Fibroblast of gingiva (primary cell): Measurements from ENCODE around the gene EFNB1.

Source experiments
- DNase-seq: peaks from one replicate; pipeline ENCODE4 v3.0.0-alpha.2; 2011; ENCODE audit warnings: low read depth

EFNB1 gene

DNA sequence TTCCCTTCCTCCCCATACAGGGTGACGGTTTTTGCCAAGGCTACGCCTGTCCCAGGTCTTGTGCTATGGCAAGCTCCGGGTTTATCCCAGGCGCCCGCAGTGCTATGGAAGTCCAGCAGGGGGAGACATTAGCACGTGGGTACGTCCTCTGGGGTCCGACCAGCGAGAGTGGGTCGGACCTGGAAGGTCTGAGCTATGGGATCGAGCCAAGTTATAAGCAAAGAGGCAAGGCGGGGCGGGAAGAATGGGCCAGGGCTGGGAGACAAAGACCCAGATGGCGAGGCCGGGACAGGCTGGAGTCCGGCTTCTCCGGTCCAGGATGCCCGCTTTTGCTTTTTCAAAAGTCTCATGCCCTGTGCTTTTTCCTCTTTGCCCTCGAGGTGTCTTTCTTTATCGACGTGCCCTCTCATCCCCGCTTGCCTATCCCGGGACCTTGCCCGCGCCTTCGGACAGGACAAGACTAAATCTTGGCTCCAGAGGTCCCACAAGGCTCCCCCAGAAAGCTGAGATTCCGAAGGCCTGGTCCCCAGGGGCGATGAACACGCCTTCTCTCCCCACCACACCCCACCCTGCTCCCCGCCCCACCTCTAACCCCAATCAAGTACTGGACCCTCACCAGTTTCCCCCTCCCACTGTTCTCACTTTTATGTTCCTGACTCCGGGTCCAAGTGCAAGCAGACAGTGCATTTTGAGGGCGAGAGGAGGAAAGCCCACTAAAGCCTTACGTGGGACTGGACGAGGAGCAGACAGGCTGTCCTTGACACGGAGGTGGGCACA is 785 bp upstream of the EFNB1 start:
- peak; percentile 61 for DNase-seq

DNA sequence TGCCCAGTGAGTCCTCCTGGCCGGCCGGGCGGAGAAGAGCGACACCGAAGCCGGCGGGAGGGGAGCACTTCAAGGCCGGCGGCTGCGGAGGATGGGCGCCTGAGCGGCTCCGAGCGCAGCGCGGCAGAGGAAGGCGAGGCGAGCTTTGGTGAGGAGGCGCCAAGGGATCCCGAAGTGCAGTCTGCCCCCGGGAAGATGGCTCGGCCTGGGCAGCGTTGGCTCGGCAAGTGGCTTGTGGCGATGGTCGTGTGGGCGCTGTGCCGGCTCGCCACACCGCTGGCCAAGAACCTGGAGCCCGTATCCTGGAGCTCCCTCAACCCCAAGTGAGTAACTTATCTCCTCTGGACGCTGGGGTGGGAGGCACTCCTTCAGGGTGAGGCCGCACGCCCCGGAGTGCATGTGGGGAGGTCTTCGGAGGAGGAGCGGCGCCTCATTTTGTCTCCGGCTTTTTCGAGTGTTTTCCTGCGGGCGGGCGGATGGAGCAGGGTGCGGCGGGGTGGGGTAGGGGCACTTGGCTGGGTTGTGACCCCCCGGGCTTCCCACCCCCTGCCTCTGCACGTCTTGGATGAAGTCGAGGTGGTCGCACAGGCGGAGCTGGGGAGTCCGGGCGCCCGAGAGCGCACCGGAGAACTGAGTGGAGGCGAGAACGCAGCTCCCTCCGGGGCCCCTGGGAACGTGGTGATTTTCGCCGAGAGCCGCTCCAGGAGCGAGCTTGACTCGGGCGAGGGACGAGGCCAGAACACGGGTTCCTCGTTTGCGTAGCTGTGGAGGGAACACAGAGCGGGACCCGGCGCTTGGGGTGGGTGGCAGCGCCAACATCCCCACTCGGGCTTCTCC is 979 bp downstream of the EFNB1 start:
- DNase-seq, result peak; percentile 41

DNA sequence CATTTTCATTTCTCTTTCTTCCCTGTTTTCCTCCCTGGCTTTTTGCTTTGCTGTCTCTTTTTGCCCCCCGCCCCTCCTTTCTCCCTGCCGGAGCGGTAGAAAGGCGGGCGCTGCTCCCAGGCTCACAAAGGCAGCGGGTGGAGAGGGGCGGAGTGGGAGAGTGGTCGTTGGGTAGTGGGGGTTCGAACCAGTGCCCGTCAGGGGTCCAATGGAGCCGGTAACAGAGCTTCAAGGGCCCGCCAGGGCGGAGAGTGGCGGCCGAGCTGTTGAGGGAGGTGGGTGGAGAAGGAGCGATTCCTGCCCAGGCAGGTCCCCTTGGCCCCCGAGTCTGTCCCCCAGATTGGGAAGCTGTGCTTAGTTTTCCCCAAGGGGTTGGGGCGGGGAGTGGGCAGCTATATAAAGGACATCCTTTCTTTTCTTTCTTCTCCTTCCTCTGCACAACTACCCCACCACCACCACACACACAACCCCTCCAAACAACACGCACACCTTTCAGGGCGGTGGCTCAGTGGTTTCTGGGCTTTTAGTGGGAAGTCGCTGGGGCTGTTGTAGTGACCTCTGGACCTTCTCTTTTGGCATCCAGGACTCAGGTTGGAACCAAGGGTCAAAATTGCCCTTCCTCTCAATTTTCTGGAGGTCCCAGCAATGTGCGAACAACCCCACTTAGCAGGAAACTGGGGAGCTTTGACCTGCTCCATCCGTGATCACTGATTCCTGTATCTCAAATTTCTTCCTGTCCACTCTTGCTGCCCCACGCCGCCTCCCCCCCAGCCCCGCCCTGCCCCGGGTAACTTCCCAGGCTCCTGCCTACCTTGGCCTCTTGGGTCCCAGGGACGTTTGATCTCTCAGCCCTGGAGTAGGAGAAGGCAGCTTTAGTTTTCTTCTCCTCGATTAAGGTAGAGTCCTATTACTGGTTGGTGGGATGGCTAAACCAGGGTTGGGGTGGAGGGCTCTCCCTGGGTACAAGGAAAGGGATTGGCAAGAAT is 1.9 kb downstream of the EFNB1 start:
- DNase-seq, result no peak

DNA sequence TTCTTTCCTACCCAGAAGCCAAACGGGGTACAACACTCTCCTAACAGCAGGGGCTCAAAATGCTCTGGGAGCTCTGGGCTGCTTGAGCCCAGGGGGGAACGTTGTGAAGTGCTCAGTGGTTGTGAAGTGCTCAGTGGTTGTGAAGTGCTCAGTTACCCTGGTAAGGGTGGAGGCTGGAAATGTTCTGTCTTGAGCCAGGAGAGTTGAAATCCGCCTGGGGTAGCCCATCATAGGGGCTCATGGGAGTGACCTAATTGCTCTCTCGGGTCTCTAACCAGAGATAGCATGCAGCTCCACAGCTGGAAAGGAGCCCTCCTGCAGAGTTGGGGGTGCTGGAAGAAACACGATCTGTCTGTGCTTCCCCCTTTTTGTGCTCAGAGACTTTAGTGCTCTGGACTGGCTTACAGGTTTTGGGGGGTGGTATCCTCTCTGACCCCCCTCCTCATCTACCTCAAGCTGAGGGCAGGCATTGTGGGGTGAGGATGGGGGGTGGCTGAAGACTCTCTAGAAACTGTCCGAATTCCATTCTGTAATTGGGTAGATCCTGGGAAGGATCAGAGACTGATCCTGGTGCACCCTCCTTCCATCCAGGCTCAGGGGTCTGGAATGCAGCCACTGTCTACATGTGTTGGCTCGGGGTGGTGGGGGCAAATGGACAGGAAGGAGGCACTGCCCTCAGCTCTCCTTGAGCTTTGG is 2.7 kb downstream of the EFNB1 start:
- DNase-seq, result no peak

DNA sequence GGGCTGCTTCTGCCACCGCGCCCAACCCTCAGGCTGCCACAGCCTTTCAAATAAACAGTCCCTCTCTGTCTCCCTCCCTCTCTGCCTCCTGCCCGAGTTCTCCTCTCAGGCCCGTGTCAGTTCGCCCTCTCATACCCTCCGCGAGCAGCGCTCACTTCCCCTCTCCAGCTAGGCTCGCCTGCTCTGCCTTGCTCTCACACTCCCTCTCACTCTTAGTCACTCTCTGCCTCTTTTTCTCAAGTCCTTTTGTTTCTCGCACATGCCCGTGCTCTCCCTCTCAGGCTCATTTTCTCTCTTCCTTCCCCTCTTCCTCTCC is 3.2 kb downstream of the EFNB1 start:
- DNase-seq, result peak; percentile 73

DNA sequence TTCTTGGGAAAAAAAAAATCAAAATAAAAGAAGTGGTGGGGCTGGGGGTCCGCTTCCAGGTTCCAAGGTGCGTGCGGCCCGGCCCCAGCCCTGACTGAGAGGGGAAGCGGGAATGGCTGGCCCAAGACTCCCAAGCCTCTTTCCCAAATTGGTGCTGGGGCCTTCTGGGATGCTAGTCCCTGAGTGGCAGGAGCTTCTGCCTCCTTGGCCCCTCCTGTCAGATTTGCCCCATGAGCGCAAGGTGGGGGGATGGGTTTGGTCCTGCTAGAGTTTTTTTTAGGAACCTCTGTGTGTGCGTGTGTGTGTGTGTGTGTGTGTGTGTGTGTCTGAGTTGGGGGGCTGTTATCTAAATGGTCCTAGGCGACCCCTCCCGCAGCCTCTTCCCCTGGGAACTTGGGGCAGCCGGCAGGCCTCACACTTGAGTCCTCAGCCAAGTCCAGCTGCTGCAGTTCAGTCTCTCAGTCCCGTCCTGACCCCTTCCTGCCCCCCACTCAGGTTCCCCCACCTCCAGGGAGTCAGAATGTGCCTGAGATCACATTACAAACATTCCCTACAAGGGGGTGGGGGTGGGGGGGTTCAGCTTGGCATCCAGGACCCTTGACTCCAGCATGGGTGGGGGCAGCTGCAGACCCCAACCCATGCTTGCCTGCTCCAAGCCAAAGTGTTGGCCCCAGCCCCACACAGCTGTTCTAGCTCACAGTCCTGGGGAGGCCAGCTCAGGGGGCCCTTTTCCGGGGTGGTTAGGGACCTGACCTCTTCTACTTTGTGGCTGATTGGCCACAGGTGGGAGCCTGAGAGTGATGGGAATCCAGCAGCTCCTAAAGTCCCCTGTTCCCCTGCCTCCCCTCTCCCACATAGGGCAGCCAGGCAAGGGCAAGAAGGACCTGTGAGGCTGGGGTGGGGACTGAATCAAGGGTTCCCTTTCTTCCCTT is 4.0 kb downstream of the EFNB1 start:
- DNase-seq, result no peak

DNA sequence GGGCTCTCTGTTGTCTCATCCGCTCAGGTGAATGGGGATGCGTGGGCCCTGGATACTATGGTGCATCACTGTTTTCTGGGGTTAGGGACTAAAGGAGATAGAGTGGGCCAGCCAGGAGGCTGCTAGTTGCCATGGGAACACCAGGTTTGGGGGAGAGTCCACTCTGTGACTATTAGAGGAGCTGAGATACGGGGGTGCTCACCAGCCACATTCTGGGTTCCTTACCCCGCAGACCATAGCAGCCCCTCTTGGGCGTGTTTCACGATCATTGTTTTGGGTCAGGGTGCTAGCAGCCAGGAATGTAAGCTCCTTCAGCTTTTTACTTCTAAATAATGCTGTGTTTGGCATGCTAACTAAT is 4.6 kb downstream of the EFNB1 start:
- no peak for DNase-seq

DNA sequence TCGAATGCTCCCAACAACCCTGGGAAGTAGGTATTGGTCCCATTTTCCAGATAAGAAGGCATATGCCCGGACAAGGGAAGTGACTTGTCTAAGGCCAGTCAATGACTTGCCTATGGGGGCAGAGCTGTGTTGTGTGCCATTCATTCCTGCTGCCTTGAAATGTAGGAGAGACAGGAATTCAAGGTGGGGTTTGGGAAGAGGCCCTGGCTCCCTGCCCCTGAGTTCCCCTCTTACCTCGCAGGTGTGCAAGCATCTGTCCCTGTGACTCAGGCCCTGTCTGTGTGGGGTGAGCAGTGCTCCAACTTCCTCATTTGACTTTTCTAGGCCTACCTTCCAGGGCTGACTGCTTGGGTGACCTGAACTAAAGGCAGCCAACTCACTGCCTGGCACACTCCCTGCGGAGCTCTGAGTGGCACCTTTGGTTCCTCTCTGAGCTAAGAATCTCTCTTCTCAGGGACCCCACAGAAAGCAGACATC is 5.1 kb downstream of the EFNB1 start:
- no peak for DNase-seq

DNA sequence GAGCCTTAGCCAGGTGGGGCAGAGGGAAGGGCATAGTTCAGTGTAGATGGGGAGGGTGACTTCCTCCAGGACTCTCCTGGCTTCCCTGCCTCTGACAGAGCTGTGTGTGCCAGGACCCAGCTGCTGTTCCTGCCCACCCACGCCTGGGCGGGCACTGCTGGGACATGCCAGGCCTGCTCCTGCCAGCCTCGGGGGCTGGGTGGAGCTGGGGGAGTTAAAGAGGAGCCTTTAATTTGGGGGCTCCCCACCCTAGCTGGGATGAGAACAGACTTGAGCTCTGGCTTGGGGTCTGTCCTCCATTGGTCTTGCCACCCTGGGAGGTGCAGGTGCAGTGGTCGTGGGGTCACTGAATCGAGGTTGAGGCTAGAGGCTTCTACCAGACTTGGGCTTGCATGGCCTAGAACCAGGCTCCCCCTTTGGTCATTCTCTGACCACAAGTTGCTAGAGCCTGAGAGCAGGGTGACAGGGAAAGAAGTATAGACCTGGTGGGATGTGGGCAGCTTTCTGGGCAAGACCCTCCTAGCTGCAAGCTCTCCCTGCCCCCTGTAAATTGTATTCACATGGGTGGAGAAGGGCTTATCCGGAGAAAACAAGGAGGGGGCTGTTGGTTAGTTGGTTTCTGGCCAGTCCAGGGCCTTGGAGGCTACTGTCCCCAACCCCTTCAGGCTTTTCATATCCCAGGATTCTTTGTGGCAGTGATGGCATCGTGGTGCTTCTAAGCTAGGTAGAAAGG is 5.7 kb downstream of the EFNB1 start:
- DNase-seq, result no peak

DNA sequence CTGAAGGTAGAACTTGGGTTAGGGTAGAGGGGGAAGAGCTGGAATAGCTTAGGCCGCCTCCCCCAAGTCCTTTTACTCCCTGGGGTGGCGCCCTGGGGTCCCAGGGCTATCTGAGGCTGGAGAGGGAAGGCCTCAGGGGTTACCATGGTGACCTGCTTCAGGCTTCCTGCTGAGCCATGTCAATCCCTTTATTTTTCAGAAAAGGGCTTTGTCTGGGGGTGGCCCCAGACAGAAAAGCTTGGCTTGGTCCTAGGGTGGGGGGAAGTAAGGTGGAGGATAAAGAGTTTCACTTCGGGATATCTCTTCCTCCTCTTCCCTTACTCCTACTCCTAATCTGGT is 6.3 kb downstream of the EFNB1 start:
- no peak for DNase-seq

DNA sequence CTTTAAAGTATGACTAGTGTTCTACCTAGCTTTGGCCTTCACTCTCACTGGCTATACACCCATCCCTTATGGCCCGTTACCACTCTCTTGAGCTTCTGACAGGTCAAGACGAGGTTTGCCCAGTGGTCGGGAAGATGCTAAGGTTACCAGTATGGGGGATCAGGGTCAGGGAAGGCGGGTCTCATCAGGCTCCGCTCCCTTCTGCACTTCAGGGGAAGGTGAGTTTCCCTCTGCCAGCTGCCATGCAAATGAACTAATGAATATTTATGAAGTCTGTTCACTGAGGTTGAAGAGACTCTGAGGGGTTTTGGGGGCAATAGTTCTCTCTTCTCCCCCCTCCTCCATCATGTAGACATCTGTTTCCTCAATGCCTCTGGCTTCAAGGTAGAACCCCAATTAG is 6.6 kb downstream of the EFNB1 start:
- no peak for DNase-seq

DNA sequence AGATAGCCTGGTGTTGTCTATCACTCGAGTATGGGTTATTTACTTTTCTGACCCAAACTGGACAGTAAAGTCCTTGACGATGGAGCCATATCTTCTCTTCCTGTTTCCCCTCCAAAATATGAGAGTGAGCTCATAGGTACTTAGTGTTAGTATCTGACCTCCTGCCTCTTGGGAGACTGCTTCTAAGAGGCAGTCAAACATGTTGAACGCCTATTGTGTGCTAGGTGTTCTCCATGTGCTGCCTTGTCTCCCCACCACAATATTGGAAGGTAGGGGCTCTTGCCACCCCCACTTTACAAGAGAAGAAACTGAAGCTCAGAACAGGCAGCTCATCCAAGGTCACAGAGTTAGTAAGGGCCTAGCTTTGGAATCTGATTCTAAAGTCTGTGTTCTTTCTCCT is 8.3 kb downstream of the EFNB1 start:
- DNase-seq, result no peak

DNA sequence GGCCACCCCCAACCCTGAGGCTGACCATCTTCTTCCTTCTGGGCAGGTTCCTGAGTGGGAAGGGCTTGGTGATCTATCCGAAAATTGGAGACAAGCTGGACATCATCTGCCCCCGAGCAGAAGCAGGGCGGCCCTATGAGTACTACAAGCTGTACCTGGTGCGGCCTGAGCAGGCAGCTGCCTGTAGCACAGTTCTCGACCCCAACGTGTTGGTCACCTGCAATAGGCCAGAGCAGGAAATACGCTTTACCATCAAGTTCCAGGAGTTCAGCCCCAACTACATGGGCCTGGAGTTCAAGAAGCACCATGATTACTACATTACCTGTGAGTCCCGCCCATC is 9.7 kb downstream of the EFNB1 start:
- DNase-seq, result no peak

DNA sequence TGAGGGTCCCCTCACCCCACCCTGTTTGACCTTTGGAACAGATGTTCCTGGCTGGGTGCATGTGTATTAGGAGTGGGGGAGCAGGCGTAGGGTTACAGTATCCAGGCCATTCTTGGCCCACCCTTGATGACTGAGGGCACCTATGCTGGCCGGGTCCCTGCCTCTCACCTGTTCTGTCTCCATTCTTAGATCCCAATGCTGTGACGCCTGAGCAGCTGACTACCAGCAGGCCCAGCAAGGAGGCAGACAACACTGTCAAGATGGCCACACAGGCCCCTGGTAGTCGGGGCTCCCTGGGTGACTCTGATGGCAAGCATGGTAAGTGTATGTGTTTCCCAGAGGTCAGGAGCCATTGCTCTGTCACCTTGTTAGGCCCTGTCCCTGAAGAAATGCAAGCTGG is 10.9 kb downstream of the EFNB1 start:
- no peak for DNase-seq

DNA sequence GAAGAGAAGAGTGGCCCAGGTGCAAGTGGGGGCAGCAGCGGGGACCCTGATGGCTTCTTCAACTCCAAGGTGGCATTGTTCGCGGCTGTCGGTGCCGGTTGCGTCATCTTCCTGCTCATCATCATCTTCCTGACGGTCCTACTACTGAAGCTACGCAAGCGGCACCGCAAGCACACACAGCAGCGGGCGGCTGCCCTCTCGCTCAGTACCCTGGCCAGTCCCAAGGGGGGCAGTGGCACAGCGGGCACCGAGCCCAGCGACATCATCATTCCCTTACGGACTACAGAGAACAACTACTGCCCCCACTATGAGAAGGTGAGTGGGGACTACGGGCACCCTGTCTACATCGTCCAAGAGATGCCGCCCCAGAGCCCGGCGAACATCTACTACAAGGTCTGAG is 11.4 kb downstream of the EFNB1 start:
- no peak for DNase-seq

DNA sequence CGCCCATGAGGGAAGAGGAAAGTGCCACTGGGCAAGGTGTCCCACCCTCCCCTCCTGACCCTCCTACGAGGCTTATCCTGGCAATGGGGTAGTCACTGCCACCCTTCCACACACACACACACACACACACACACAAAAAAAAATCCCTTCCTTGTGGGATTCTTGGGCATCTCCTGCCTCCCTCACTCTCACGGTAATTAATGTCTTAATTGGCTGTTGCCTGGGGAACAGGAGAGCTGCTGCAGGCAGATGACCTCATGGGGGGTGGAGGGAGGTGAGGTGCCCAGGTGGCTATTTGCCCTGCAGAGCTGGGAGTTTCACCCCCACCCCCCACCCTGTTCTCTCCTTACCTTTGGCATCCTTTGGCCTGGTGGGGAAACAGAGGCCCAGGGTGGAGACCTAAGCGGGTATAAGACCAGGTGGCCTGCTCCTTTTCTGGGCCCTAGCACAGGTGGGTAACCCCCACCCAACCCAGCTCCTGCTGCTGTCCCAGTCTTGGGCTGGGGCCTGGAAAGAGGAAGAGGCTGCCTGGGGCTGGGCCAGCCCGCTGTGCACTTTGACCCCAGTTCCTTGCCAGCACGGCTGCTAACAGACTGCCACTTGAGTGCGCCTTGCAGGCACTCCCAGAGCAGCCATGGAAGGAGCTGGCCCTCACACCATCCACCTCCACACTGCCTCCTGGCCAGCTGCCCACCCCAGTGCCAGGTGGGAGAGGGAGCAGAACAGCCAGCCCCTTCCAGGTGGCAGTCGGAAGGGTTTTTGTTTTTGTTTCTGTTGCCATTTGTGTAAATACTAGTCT is 12.6 kb downstream of the EFNB1 start:
- DNase-seq, result no peak

DNA sequence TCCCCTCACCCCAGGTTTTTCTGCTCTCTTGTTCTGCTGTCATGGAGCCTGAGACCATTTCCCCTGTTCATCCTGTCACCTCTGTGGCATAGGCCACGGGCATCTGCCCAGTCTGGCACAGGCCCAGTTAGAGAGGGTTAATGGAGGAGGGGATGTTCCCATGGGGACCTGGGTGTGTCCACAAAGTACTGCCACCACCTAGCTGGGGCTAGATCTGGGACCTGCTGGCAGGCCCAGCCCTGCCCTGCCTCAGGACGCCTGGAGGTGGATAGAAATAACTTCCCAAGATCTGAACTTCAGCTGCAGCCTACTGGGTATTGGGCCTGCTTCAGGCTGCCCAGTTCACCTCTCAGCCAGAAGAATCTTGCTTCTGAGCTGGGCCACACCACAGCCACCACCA is 13.5 kb downstream of the EFNB1 start:
- DNase-seq, result no peak

DNA sequence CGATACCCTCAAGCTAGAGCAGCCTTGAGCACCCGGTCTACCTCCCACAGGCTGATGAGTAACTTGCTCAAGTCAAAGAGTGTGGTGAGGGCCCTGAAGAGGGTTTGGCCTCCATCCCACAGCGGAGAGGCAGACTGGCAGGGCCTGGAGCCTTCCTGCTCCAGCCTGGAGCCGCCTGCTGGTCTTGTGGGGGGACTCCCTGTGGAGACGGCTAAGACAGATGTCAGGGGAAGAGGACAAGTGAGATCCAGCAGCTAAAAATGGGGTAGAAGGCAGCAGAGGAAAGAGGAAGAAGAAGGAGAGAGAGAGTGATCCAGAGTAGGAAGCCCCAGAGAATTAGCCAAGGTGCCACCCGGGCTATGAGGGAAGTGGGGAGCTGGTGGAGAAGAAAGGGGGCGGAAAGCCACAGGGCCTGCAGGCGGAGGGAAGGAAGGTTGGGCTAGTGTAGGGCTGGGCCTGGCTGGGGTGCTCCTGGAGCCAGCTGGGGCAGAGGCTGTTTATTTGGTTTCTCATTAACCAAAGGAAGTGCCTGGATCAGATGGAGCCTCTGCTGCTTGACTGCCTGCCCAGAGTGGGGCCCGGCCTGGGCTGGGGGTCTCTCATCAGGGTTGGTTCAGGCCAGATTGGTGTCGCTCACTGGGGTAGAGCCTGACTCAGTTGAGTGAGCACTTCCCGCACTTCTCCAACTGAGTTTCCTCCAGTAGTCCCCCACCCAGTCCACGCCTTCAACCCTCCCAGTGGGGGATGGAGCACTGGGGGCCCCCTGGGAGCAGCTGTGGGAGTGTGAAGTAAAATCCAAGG is 14.2 kb downstream of the EFNB1 start:
- no peak for DNase-seq

DNA sequence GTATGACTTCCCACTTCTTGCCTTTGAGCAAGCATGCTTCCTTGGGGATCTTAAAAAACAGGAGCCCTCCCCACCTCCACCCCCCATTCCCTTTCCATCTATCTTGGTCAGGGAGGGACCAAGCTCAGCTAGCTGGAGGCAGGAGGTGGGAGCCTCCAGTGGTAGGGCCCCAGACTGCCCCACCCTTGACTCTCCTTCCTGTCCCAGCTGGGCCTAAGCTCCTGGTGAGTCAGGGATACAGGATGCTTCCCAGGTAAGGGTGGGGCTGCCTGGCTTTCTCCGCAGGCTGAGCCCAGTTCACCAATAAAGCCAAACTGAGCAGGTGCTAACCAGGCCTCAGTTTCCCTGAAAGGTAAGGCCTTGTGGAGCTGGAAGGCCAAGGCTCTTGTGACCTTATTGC is 15.2 kb downstream of the EFNB1 start:
- no peak for DNase-seq
